Stimulated activated CD8-positive, alpha-beta memory T cell treated with anti-CD3 and anti-CD28 coated beads, Interleukin-15, amount 100 ng/mL, for 48 hours (primary cell): ENCODE results near the gene NPC1.
"Not testable (repeated sequence)": the region's sequence is repeated elsewhere in the genome, so short reads cannot be mapped to it uniquely, and the experiment has no call there.

ENCODE experiments used
- DNase-seq, 2 donors: peaks; one replicate each; pipeline ENCODE4 v3.0.0-alpha.2; 2020; ENCODE audit warnings: low read depth in 2 of 2

Gene NPC1

DNA sequence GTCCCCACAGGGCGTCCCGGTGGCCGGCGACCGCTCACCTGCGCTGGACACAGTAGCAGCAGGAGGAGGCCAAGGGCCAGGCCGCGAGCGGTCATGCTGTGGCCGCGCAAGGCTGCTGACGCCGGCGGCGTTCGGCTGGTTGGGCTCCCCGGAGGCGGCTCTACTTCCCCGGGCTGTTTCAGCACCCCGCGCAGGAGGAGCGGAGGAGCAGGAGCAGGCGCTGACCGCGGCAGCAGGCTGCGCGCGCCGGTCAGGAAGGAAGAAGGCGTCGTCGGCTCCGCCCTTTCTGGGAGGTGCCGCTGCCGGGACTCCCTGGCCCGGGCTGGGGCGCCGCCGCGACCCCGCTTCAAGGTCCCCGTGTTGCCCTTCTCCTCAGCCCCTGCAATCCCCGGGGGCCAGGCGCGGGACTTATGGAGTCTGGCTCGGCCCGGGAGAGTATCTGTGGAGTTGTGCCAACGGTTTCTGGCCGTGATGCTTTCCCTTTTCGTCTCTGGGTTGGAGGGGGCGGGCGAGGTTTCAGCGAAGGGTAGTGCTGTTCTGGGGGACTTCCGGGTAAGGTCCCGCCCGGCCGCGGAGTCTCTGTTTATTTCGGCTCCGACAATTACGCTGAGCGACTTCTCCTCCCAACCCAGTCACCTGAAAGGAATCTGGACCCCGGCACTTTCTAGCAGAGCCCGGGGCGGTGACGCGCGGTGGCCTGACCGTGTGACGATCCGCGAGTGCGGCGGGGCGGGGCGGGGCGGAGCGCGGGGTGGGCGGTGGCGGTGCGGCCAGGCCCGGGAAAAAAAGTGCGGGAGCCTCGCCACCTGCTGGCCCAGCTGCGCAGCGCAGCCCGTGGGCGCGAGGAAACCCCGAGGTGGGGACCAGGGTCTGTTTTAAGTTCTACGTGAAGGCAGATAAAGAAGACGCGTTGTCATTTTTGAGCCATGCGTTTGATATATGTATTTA lies at the start of gene NPC1:
TSS of gene NPC1 (minus strand) at position 258 of the 948 bp plus-strand sequence. CDS start at position 95, 163 bp downstream.
- DNase-seq = peak; percentile 88

DNA sequence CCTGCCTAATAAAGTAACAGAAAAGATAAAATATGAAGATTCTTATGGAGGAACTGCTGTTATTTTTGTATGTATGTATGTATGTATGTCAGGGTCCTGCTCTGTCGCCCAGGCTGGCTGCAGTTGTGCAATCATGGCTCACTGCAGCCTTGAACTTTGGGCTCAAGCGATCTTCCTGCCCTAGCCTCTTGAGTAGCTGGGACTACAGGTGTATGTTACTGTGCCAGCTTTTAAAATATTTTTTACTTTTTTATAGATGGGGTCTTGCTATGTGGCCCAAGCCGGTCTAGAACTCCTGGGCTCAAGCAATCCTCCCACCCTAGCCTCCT lies 49.7 kb upstream of the NPC1 start:
- DNase-seq = no peak

- no peak for DNase-seq
Measured at GRCh38 chr18:23635283-23636070, 49.2 kb upstream of the NPC1 start.

- no peak for DNase-seq
Measured at GRCh38 chr18:23634692-23635091, 48.4 kb upstream of the NPC1 start.

DNA sequence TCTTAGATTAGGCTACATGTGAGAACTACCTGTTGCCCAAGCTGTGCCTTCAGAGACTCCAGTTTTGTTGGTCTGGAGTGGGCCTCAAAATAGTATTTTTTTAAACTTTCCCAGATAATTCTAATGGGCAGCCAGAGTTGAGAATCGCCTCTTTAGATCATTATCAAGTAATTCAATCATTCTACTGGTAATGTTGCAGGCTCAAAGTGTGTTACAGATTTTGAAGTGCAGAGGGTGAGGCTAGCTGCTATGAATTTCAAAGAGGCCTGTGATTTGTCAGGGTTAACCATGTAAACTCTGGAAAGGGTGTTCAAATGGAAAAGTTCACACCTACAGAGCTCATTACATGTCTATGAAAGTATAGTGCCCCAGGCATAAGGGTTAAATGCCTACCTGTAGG lies 46.3 kb upstream of the NPC1 start:
- DNase-seq = no peak

GRCh38 chr18:23631746-23632145 lies 45.4 kb upstream of the NPC1 start:
- no peak for DNase-seq

DNA sequence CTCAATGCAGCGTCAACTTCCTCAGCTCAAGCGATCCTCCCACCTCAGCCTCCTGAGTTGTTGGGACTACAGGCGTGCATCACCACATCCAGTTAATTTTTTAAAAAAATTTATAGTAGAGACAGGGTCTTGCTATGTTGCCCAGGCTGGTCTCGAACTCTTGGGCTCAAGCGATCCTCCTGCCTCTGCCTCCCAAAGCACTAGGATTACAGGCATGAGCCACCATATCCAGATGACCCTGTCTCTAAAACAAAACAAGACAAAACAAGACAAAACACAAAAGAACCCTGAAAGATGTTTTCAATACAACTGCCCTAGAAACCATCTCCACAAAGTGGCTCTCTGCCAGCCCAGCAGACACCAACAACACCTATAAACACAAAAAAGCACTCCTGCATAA lies 45.0 kb upstream of the NPC1 start:
- DNase-seq = no peak

- no peak for DNase-seq
Measured at GRCh38 chr18:23629444-23629946, 43.2 kb upstream of the NPC1 start.

DNA sequence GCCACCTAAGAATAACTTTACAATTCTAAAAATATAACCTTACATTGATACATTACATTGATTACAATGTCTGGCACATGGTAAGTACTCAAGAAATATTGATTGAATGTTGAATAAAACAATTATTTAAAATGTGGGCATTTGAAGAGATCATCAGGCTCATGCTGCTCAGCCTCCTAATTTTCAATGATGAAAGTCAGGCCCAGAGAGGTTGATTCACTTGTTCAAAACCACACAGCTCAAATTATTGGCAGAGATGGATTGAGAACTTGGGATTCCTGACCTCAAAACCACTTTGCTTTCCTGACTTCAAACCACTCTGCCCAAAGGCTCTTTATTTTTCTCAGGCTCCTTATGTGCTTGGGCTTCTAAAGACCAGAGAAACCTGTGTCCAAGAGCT lies 41.7 kb upstream of the NPC1 start:
- DNase-seq = no peak

DNA sequence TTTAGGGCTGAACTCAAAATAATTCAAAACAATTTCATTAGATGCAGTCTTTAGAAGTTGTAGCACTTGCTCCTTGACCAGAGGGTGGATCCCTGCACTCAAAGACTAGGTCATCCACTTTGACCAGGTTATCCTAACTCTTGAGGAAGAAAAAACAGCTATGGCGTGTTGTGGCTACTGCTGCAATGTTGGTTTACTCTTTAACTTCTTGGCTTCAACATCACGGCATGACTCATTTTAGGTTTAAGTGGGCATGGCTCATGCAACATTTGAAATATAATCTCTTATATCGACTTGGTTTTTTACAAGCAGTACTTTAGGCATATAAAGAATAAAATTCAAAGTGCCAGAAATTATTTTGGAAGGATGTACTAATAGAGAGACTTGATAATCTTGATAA lies 41.0 kb upstream of the NPC1 start:
- DNase-seq = no peak

GRCh38 chr18:23626451-23627279 lies 40.4 kb upstream of the NPC1 start:
- no peak for DNase-seq

- no peak for DNase-seq
Measured at GRCh38 chr18:23623040-23623439, 36.7 kb upstream of the NPC1 start.

GRCh38 chr18:23619388-23619881 lies 33.1 kb upstream of the NPC1 start:
- no peak for DNase-seq

- DNase-seq = no peak
Measured at GRCh38 chr18:23618862-23619387, 32.6 kb upstream of the NPC1 start.

- no peak for DNase-seq
Measured at GRCh38 chr18:23617412-23618014, 31.2 kb upstream of the NPC1 start.

DNA sequence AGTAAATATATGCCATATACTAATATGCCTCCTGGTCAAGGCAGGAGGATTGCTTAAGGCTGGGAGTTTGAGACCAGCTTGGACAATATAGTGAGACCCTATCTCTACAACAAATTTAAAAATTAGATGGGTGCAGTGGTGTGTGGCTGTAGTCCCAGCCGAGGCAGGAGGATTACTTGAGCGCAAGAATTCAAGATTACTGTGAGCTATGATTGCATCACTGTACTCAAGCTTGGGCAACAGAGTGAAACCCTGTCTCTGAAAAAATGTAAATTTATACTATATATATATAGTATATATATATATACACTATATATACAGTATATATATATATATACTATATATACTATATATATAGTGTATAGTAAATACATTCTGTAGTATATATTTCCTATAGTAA lies 30.0 kb upstream of the NPC1 start:
- no peak for DNase-seq

DNA sequence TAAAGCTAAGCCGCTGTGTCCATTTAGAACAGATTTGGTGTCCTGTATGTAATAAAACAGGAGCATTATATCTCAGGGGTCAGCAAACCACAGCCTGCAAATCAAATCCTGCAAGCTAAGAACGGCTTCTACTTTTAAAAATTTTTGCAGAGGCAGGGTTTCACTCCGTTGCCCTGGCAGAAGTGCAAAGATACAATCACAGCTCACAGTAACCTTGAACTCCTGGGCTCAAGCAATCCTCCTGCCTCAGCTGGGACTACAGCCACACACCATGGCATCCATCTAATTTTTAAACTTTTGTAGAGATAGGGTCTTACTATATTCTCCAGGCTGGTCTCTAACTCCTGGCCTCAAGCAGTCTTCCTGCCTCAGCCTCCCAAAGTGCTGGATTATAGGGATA lies 28.6 kb upstream of the NPC1 start:
- DNase-seq = no peak

- no peak for DNase-seq
Measured at GRCh38 chr18:23614413-23614812, 28.1 kb upstream of the NPC1 start.

DNA sequence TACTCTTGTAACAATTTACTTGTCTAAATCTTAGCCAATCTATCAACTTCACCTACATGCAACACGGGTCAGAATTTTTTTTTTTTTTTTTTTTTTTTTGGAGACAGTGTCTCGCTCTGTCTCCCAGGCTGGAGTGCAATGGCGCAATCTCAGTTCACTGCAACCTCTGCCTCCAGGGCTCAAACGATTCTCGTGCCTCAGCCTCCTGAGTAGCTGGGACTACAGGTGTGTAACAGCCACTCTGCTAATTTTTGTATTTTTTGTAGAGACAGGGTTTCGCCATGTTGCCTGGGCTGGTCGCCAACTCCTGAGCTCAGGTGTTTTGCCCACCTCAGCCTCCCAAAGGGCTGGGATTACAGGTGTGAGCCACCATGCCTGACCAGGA lies 26.8 kb upstream of the NPC1 start:
- DNase-seq = not testable (repeated sequence)

DNA sequence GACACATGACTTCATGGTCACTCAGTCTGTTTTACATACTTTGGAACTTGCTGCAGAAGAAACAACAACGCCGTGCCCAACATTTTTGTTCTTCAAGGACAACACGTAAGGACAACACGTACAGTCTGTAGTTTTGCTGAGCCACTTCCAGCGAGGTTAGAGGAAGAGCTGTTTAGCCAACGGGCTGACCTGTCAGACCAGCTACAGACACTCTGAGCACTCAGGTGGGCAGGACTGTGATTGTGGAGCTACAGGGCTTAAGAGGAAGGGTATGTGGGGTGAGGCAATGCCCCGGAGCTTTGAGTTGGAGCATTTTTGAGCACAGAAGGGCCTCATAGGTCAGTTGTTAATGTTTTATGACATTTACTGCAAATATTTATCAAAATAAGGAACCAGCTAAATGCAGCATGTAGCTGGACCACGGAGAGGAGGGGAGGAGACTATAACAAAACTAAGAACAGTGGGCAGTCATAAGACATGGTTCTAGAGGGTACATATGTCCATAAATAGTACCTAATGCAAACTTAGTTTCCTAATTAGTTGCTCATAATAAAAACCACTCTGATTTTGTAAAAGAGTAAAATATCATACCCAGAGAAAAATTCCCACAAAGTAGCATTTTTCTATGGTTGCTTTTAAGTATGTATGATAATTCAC lies 26.3 kb upstream of the NPC1 start:
- DNase-seq = no peak
